Endothelial cell of umbilical vein (primary cell): ENCODE measurements around the gene MACO1.

Experiments used
- EZH2 ChIP-seq: IDR thresholded peaks from 2 replicates; pipeline ENCODE4 v1.6.1; 2012; ENCODE audit warnings: borderline replicate concordance, low read depth, mild to moderate bottlenecking, moderate library complexity, low read length, inconsistent platforms; ENCODE audit not compliant: severe bottlenecking
- GATA2 ChIP-seq: IDR thresholded peaks from 2 replicates; pipeline ENCODE4 v1.7.0; 2011; ENCODE audit warnings: low read depth, mild to moderate bottlenecking, moderate library complexity, mixed read lengths, low read length; ENCODE audit not compliant: insufficient read length, insufficient read depth
- MYC ChIP-seq: IDR thresholded peaks from one replicate; pipeline ENCODE4 v1.6.1; 2011; ENCODE audit warnings: mild to moderate bottlenecking, low read depth, low read length
- POLR2A ChIP-seq: IDR thresholded peaks from 2 replicates; pipeline ENCODE4 v1.6.1; 2012; ENCODE audit warnings: low read depth, mild to moderate bottlenecking, control low read depth, low read length
- POLR2AphosphoS5 ChIP-seq: IDR thresholded peaks from 2 replicates; pipeline ENCODE4 v1.6.1; 2012; ENCODE audit warnings: low read depth, mild to moderate bottlenecking, control low read depth, low read length, moderate library complexity; ENCODE audit not compliant: insufficient read depth
- TF ChIP-seq, protein P1 (sequence below), 2 donors: IDR thresholded peaks; 1 replicate in 1 of 2; 2 replicates in 1 of 2; pipeline ENCODE4 v1.5.1; 2011; ENCODE audit warnings: low read length in 2 of 2, mild to moderate bottlenecking in 2 of 2, moderate library complexity in 2 of 2, control low read depth in 1 of 2, inconsistent platforms in 1 of 2, low read depth in 1 of 2; ENCODE audit not compliant: insufficient read depth in 1 of 2; ENCODE audit errors: extremely low read depth in 1 of 2
- TF ChIP-seq, protein P2 (sequence below): IDR thresholded peaks from 2 replicates; pipeline ENCODE4 v1.6.1; 2011; ENCODE audit not compliant: insufficient read depth, insufficient read length

DNA sequence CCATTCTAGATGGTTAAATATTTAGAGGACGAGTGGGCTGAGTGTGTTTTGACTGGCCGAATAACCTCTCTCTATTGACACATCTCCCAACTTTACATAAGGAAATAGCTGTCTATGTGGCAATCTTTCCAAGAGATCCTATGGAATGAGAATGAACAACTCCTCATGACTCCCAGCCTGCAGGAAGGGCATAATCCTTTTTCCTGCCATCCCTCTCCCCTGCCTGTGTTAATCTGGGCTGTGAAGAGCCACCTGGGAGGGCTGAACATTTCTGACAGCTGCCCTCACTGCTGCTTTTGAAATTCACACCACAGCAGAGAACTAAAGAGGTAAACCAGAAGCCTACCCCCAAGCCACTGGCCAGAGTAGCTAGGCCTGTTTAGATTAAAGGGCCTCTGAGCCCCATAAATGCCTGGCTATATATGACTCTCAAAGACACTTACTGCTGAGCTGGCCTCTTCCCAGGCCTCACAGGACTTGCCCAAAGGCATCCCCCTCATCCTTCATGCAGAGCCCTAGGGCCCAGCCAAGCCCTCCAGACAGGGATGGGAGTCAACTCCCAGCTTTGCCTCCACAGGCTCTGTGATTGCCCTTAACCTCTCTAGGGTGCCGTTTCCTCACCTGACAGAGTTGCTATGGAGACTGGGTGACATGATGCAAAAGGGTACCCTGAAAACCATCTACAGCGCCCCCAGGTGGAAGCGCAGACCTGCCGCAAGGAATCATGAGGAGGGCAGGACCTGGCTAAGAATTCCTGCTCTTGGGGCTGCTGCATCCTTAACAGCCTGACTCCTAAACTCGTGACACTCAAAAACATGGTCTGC, 70.8 kb downstream of the MACO1 start:
- TF ChIP-seq, protein P1, sequence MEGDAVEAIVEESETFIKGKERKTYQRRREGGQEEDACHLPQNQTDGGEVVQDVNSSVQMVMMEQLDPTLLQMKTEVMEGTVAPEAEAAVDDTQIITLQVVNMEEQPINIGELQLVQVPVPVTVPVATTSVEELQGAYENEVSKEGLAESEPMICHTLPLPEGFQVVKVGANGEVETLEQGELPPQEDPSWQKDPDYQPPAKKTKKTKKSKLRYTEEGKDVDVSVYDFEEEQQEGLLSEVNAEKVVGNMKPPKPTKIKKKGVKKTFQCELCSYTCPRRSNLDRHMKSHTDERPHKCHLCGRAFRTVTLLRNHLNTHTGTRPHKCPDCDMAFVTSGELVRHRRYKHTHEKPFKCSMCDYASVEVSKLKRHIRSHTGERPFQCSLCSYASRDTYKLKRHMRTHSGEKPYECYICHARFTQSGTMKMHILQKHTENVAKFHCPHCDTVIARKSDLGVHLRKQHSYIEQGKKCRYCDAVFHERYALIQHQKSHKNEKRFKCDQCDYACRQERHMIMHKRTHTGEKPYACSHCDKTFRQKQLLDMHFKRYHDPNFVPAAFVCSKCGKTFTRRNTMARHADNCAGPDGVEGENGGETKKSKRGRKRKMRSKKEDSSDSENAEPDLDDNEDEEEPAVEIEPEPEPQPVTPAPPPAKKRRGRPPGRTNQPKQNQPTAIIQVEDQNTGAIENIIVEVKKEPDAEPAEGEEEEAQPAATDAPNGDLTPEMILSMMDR (IDR thresholded peaks at IDR 0.05; ENCODE audit: extremely low read depth in 1 of 2, insufficient read depth in 1 of 2, low read depth in 1 of 2, low read length in 2 of 2), result peak; percentile 24 to 28
- TF ChIP-seq POLR2A, result no peak
- TF ChIP-seq, protein P2, sequence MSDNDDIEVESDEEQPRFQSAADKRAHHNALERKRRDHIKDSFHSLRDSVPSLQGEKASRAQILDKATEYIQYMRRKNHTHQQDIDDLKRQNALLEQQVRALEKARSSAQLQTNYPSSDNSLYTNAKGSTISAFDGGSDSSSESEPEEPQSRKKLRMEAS, result no peak
- no peak for TF ChIP-seq MYC
- no peak for TF ChIP-seq GATA2
- no peak for TF ChIP-seq POLR2AphosphoS5
- no peak for TF ChIP-seq EZH2
